ENCODE results near the gene ZDHHC5.

ZDHHC5 gene

GRCh38 chr11:57741132-57742086, 73.5 kb downstream of the ZDHHC5 start, which contains the start of gene SELENOH:
Gene SELENOH, plus strand, starts transcription at chr11:57741491. Its CDS starts 105 bp downstream, at chr11:57741596.
- DNase-seq: peak; percentile 98

GRCh38 chr11:57742087-57742452, 74.2 kb downstream of the ZDHHC5 start:
- no peak for DNase-seq

GRCh38 chr11:57744357-57744756, 76.4 kb downstream of the ZDHHC5 start:
- DNase-seq: no peak

- DNase-seq: no peak
Measured at GRCh38 chr11:57745206-57745605, 77.3 kb downstream of the ZDHHC5 start.

GRCh38 chr11:57746920-57747319, 79.0 kb downstream of the ZDHHC5 start:
- no peak for DNase-seq
